GM10266 (cell line): ENCODE measurements around the gene PBX2.

Source experiments
- DNase-seq: peaks from one replicate; pipeline ENCODE4 v3.0.0; 2012; ENCODE audit errors: extremely low spot score
- TF ChIP-seq, protein P1 (sequence below): IDR thresholded peaks from 2 replicates; pipeline ENCODE4 v1.5.1; 2012; ENCODE audit warnings: mild to moderate bottlenecking, low read depth; ENCODE audit not compliant: control insufficient read depth, insufficient read depth; ENCODE audit errors: missing control alignments

PBX2 gene

GRCh38 chr6:32202186-32202585, 12.2 kb upstream of the PBX2 start:
- DNase-seq, result no peak
- TF ChIP-seq, protein P1, sequence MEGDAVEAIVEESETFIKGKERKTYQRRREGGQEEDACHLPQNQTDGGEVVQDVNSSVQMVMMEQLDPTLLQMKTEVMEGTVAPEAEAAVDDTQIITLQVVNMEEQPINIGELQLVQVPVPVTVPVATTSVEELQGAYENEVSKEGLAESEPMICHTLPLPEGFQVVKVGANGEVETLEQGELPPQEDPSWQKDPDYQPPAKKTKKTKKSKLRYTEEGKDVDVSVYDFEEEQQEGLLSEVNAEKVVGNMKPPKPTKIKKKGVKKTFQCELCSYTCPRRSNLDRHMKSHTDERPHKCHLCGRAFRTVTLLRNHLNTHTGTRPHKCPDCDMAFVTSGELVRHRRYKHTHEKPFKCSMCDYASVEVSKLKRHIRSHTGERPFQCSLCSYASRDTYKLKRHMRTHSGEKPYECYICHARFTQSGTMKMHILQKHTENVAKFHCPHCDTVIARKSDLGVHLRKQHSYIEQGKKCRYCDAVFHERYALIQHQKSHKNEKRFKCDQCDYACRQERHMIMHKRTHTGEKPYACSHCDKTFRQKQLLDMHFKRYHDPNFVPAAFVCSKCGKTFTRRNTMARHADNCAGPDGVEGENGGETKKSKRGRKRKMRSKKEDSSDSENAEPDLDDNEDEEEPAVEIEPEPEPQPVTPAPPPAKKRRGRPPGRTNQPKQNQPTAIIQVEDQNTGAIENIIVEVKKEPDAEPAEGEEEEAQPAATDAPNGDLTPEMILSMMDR, result no peak

- TF ChIP-seq, protein P1, result no peak
- DNase-seq, result no peak
Measured at GRCh38 chr6:32200711-32201475, 10.9 kb upstream of the PBX2 start.

GRCh38 chr6:32198866-32199265, 8.9 kb upstream of the PBX2 start:
- TF ChIP-seq, protein P1, result no peak
- no peak for DNase-seq

DNA sequence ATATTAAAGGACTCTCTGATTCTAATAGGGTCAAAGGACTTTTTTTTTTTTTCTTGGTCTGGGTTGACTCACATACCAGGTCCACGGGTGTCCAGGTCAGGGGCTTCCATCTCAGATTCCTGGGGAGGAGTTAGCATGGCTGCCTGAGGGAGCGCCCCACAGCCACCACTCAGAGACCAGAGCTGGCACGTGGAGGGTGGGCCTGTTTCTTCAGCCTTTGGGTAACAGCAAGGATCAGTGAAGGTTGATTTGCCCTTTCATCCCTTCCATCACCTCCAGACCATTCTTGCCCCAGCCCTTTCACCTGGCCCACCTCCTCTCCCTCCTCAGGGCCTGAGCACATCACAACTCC, 8.3 kb upstream of the PBX2 start:
- DNase-seq, result no peak
- TF ChIP-seq, protein P1, result no peak

DNA sequence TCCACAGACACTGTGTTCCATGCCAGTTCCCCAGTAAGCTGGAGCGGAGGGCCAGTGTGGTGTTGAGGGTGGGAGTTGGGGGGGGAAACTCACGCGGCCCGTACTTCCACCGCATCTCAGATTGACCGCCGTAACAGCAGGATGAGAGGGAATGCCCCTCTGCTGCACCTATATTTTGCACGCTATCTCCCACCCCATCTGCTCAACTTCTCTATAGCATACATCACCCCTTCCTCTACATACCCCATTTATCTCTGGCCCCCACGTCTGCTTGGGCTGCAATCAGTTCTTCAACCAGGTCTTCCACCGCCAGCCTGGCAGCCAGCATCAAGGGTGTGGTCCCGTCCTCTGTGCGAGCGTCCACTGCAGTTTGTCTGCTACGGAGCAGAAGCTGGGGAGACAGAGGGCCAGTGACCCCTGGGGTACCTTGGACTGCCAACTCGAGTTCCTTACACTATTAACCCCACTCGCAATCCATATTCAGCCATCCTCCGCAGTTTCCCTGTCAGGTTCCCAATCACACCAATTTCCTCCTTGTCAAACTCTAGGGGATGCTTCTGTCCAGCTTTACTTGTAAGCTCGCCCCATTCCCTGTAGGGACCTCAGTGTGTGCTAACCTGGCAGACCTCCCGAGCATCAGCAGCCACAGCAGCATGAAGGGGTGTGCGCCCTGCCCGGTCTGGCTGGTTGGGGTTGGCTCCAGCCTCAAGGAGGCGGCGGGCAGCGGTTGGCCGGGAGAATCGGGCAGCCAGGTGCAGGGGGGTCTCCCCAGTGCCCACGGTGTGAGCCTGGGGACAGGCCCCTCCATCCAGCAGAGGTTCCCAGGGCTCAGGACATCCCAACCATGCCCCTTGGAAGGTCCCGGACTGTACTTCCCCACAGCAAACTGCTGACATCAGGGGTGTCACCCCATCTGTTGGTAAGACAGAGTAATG, 6.9 kb upstream of the PBX2 start:
- DNase-seq, result no peak
- TF ChIP-seq, protein P1, result peak; percentile 22

DNA sequence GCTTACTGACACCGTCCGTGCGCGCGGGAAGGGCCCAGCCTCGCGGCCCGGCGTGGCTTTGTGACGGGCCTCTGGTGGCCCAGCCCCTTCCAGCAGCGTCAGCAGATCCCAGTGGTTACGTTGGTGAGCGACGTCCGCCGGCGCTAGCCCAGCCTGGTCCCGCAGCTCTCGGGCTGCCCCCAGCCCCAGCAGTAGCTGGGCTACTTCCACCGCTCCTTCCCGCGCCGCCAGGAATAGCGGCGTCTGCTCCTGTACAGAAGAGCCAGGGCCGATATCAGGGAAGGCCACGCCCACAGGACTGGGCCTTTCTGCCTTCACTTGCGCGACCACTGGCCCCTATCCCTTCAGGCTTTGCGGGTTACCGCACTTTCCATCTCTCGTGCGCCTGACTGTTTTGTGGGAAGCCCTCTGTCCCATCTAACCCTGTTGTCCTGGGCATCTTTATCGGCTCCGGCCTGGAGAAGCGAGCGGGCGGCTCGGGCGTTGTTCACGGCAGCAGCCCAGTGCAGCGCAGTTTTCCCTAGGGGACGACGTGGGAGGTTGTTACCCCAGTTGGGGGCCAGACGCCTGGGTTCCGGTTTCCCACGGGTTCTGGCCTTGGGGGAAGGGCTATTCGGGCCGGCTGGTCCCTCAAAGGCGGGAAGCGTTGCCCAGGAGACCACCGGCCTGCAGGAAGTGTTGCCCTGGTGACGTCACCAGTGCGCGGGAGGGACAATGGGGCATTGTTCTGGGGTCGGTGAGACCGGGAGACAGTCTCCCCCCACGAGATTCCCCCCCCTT, 6.1 kb upstream of the PBX2 start:
- peak; percentile 84 for DNase-seq
- TF ChIP-seq, protein P1, result no peak

- DNase-seq, result peak; percentile 97
- TF ChIP-seq, protein P1, result no peak
Measured at GRCh38 chr6:32195652-32195901, 5.6 kb upstream of the PBX2 start.
